Fibroblast of upper back skin (primary cell): ENCODE data around the gene INIP.

Experiments used
- DNase-seq: peaks from one replicate; pipeline ENCODE4 v3.0.0-alpha.2; 2013

Gene INIP

GRCh38 chr9:112669326-112669725, 48.6 kb downstream of the INIP start:
- DNase-seq = no peak

GRCh38 chr9:112665347-112665746, 52.6 kb downstream of the INIP start:
- DNase-seq = peak; percentile 41

- DNase-seq = no peak
Measured at GRCh38 chr9:112664531-112664930, 53.4 kb downstream of the INIP start.

- DNase-seq = no peak
Measured at GRCh38 chr9:112663681-112664080, 54.2 kb downstream of the INIP start.

- no peak for DNase-seq
Measured at GRCh38 chr9:112659906-112660305, 58.0 kb downstream of the INIP start.

- DNase-seq = no peak
Measured at GRCh38 chr9:112655668-112656067, 62.2 kb downstream of the INIP start.

- DNase-seq = no peak
Measured at GRCh38 chr9:112654282-112654681, 63.6 kb downstream of the INIP start.

- no peak for DNase-seq
Measured at GRCh38 chr9:112648624-112649023, 69.3 kb downstream of the INIP start.

- no peak for DNase-seq
Measured at GRCh38 chr9:112647596-112647995, 70.3 kb downstream of the INIP start.

GRCh38 chr9:112642126-112642525, 75.8 kb downstream of the INIP start:
- DNase-seq = no peak

GRCh38 chr9:112640311-112640710, 77.6 kb downstream of the INIP start:
- DNase-seq = no peak
